Ascending aorta (tissue), 2 donors: Measurements from ENCODE around the gene FOXC1. TPM values are rescaled to one million over a fixed set of nuclear protein-coding genes. Genes with fewer than 3 reads are reported as not detected.

ENCODE experiments used
- DNase-seq, 2 donors: peaks; one replicate each; pipeline ENCODE4 v3.0.0-alpha.2; 2019; ENCODE audit warnings: low spot score in 2 of 2
- H3K27ac ChIP-seq, 2 donors: fragments of 200-600 bp; sonication (generic); one replicate each; pipeline ENCODE4 v1.5.1; 2016 to 2017; ENCODE audit warnings: mild to moderate bottlenecking in 1 of 2
- H3K27me3 ChIP-seq: fragments of 200-600 bp; sonication (generic); one replicate; pipeline ENCODE4 v1.5.1; 2017
- H3K36me3 ChIP-seq, 2 donors: fragments of 200-600 bp; sonication (generic); one replicate each; pipeline ENCODE4 v1.5.1; 2016
- H3K4me1 ChIP-seq, 2 donors: fragments of 200-600 bp; sonication (generic); one replicate each; pipeline ENCODE4 v1.5.1; 2016 to 2017; ENCODE audit warnings: mild to moderate bottlenecking in 1 of 2
- H3K4me3 ChIP-seq, 2 donors: fragments of 200-600 bp; sonication (generic); one replicate each; pipeline ENCODE4 v1.5.1; 2016 to 2017; ENCODE audit warnings: mild to moderate bottlenecking in 1 of 2
- H3K9me3 ChIP-seq, 2 donors: fragments of 200-600 bp; sonication (generic); one replicate each; pipeline ENCODE4 v1.5.1; 2016
- CTCF ChIP-seq, 3 experiments: fragments of 200-600 bp in 2 of 3; fragments of 450-650 bp in 1 of 3; sonication (generic) in 2 of 3; IDR thresholded peaks; one replicate each; pipeline ENCODE4 v1.5.1; 2016 to 2019; ENCODE audit warnings: antibody characterized with exemption in 3 of 3, mild to moderate bottlenecking in 1 of 3, moderate library complexity in 1 of 3
- intact Hi-C: fragments of 100-400 bp; cut with DNase I; formaldehyde crosslinking; loops from one replicate; pipeline ENCODE4 v1.15.1; 2023
- total RNA-seq: library from RNA; depleted of rRNA; stranded (reverse); fragments of >200 nt; gene quantifications from one replicate; pipeline ENCODE4 v1.1.0, GENCODE V29; 2016

The FOXC1 gene
- total RNA-seq, 1 donor from 2014 or later = 125 TPM

DNA sequence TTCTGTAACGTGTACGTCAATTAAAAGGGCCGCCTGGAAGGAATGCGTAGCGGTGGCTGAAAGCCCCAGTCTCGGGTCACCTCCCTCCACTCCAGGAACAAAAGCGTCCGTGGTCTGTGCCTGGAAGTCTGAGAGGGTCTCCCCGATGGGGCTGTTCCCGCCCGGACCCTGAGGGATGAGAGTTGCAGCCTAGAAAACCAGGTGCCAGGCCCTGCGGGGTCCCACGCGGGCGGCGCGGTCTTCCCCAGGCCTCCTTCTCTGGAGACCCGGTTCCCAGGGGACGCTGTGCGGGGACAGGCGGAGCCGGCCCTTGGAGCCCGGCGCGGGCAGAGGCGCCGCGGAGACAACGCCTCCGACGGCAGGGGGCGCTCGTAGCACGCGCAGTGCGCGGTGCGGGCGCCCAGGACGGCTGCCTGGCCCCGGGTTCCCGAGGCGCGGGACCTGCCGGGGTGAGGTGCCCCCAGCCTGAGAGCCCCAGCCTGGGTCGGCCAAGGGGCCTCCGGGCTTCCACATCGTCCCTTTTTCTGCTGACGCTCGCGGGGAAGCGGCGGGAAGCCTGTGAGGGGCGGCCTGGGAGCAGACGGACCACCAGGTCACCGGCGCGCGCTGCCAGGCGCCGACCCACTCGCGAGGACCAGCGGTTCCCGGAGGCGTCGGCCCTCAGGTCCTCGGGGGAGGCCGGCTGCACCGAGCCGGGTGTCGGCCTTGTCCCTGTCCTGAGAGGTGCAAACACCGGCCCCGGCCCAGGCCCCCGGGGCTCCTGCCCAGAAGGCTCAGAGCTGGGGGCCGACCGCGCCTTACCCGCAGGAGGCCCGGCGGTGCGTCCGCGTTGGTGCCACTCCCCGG is 5.3 kb upstream of the FOXC1 start:
- intact Hi-C loops = loop anchor here (1.0 to 5.0 kb wide), 8 partner anchors 298 to 1030 kb away; partner anchors contain the start of gene GMDS
- Histone ChIP-seq H3K27me3 (no peaks in the 10 kb centered on the region), H3K4me1 (peaks cover 0 to 10% of the 10 kb centered on the region in 2 donors)

DNA sequence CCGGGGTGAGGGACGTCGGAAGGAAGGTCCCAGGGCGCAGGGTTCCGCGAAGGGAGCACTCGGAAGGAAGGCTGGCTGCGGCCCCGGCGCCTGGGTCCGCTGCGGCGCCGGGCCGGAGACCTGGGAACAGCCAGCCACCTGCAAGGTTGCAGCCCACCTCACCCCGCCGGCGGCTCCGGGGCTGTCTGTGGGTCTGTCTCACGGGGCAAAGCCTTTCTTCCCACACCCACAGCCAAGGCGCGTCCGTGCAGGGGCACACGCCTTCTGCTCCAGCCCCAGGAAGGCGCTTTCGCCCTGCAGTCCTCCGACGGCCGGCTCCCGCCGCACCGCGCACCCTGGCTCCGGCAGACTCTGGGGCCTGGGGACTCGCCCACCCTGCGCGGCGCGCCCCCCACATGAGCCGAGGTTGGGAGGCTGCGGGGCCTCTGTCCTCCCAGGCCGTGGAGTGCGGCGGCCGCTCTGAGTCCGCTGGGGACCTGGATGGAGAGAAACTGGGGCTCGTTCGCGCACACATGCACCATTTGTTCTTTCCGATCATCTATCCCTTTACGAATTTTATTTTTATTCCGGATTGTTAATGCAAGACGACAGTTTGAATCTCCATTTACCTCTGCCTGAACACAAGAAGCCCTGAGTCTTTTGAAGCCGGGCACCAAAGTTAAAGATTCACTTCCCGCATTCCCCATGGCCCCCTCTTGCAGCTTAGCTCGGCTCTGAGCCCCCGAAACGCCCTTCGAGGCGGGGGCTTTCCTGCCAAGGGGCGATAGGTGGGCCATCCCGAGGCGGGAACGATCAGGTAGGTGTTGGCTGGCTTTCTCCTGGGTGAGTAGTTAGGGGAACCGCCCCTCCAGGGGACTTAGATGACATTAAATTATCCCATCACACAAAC is 4.5 kb upstream of the FOXC1 start:
- Histone ChIP-seq H3K36me3 (no peaks in the 10 kb centered on the region), H3K4me3 (peak overlapping the region; percentile 79 to 94), H3K27ac (peak overlapping the region; percentile 97 to 99), H3K4me1 (peaks cover 0 to 10% of the 10 kb centered on the region in 2 donors), H3K9me3 (no peaks in the 10 kb centered on the region), H3K27me3 (no peaks in the 10 kb centered on the region)
- DNase-seq = no peak
- no peak for TF ChIP-seq CTCF (IDR thresholded peaks at IDR 0.05)
- intact Hi-C loops = loop anchor here (2.0 to 5.0 kb wide), 6 partner anchors 297 to 844 kb away; partner anchors contain the start of gene GMDS

More for the DNA sequence above, 5.3 kb upstream of the FOXC1 start:
- Histone ChIP-seq H3K27ac (peak overlapping the region; percentile 97 to 99), H3K36me3 (no peaks in the 10 kb centered on the region), H3K9me3 (no peaks in the 10 kb centered on the region), H3K4me3 (peak overlapping the region; percentile 79 to 94)
- peak; percentile 85 to 99 (median 91) for TF ChIP-seq CTCF (IDR thresholded peaks at IDR 0.05)
- peak in 1 of 2 donors; percentile 87 for DNase-seq

DNA sequence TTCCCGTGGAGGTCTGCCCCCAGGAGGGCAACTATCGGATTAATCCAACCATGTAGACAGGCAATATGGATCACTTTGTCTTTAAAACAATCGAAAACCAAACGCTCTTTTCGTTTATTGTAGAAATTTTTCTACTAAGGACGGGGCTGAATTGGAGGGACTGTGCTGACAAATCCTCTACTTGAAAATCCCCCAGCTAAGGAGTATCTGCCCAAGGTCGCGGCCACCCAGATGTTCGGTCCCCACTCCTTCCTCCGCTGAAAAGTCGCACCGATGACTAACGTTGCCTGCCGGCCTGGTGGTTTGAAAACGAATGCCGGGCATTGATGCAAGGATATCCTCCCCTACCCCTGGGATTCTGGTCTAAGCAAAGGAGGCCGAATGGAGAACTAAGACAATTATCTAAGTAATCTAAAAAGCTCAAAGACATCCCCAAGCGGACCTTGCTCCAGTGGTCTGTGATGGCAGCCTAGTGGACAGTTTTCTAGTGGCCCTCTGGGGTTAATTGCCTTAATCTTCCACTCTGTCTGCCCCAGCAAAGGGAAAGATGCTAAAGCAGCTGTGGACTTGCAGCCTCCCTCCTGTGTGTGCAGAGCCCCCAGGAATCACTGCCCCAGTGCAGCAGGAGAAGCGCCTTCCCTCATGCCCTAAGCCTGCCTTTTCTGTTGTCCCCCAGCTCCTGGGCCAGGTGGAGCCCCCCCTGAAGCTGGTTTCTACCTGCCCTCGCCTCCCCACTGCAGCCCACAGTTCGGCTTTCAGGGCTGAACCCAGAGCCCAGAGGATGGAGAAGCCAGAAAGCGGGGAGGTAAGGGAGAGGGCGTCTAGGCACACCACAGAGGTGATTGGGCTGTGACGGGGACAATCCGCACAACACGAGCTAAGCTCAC is 3.6 kb upstream of the FOXC1 start:
- Histone ChIP-seq H3K36me3 (peaks cover 6% of the 10 kb centered on the region in 2 donors), H3K4me1 (peaks cover 0 to 10% of the 10 kb centered on the region in 2 donors), H3K27ac (peak overlapping the region; percentile 97 to 99), H3K9me3 (no peaks in the 10 kb centered on the region), H3K27me3 (no peaks in the 10 kb centered on the region), H3K4me3 (peak overlapping the region; percentile 79 to 94)
- no peak for TF ChIP-seq CTCF (IDR thresholded peaks at IDR 0.05)
- no peak for DNase-seq
- intact Hi-C loops = loop anchor here (2.0 to 5.0 kb wide), 6 partner anchors 296 to 843 kb away; partner anchors contain the start of gene GMDS

- Histone ChIP-seq H3K4me3 (peak overlapping the region; percentile 79 to 94), H3K27me3 (no peaks in the 10 kb centered on the region), H3K4me1 (peaks cover 0 to 6% of the 10 kb centered on the region in 2 donors), H3K36me3 (peaks cover 12 to 13% of the 10 kb centered on the region in 2 donors), H3K9me3 (no peaks in the 10 kb centered on the region), H3K27ac (peak overlapping the region; percentile 97 to 99)
- peak; percentile 57 to 93 for DNase-seq
- intact Hi-C loops = loop anchor here (5.0 kb wide), 1 partner anchor 295 kb away; no protein-coding TSS in a partner anchor
- no peak for TF ChIP-seq CTCF (IDR thresholded peaks at IDR 0.05)
These were observed 2.8 kb upstream of the FOXC1 start for GRCh38 chr6:1606780-1607515.
